Measurements from ENCODE around the gene APBB2.

DNA sequence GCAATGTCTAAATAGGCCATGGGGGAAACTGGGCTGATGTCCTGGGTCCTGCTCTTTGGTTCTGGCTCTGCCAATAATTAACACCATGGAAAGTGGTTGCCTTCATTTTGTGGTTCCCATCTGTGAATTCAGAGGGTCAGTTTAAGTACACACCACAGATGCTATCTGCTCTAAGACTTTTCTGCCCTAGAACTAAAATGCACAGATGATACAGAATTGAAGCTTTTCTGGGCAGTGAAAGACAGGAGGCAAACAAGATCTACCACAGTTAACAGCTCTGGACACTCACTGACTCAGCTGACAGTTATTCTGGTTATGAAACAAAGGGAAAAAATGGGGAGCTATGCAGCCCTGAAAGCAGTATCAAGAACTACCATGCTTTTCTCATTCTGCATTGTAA, 37.3 kb downstream of the APBB2 start:
- no peak for TF ChIP-seq EZH2 (IDR thresholded peaks at IDR 0.05)
- no peak for TF ChIP-seq POLR2AphosphoS5 (IDR thresholded peaks at IDR 0.05; ENCODE audit: borderline replicate concordance, low read depth, low read length)
